PFSK-1 (cell line): ENCODE results near the gene PCNT.

Experiments used
- FOXP2 ChIP-seq: optimal IDR thresholded peaks from 2 replicates; pipeline ENCODE3; 2011; ENCODE audit warnings: borderline replicate concordance, control low read depth, inconsistent platforms; ENCODE audit not compliant: insufficient read depth; ENCODE audit errors: extremely low read length, extremely low read depth
- POLR2AphosphoS5 ChIP-seq: IDR thresholded peaks from 2 replicates; pipeline ENCODE4 v1.6.1; 2012; ENCODE audit warnings: low read depth, mild to moderate bottlenecking, control low read depth, low read length, moderate library complexity
- SIN3A ChIP-seq: IDR thresholded peaks from 2 replicates; pipeline ENCODE4 v1.6.1; 2012; ENCODE audit warnings: mild to moderate bottlenecking, low read length, moderate library complexity, borderline replicate concordance; ENCODE audit not compliant: insufficient read depth
- TAF1 ChIP-seq: IDR thresholded peaks from 2 replicates; pipeline ENCODE4 v1.6.1; 2012; ENCODE audit warnings: low read length, control low read depth, borderline replicate concordance; ENCODE audit not compliant: insufficient read depth

GRCh38 chr21:46468108-46468774 is 144.3 kb downstream of the PCNT start:
- TF ChIP-seq POLR2AphosphoS5 (no peak), TAF1 (no peak), FOXP2 (no peak), SIN3A (no peak)
